Upper lobe of left lung (tissue), 6 donors: Measurements from ENCODE around the gene RNH1. TPM values are rescaled to one million over a fixed set of nuclear protein-coding genes. Genes with fewer than 3 reads are reported as not detected.

Source experiments
- ATAC-seq, 2 donors: fragments of 200-7000 bp; cut with Tn5 transposase; one replicate each; pipeline ENCODE4 v1.9.1; 2022; ENCODE audit warnings: mild to moderate bottlenecking in 2 of 2, moderate library complexity in 2 of 2; ENCODE audit not compliant: low FRiP score in 2 of 2
- DNase-seq, 2 donors: peaks; one replicate each; pipeline ENCODE4 v3.0.0-alpha.2; 2019 to 2020
- H3K27ac ChIP-seq, 4 donors: fragments of 200-600 bp; sonication (generic); one replicate each; pipeline ENCODE4 v1.5.1; 2016 to 2019
- H3K27me3 ChIP-seq, 4 donors: fragments of 200-600 bp; sonication (generic); one replicate each; pipeline ENCODE4 v1.5.1; 2017 to 2019
- H3K36me3 ChIP-seq, 4 donors: fragments of 200-600 bp; sonication (generic); one replicate each; pipeline ENCODE4 v1.5.1; 2016 to 2019
- H3K4me1 ChIP-seq, 4 donors: fragments of 200-600 bp; sonication (generic); one replicate each; pipeline ENCODE4 v1.5.1; 2018 to 2019
- H3K4me3 ChIP-seq, 4 donors: fragments of 200-600 bp; sonication (generic); one replicate each; pipeline ENCODE4 v1.5.1; 2017 to 2019; ENCODE audit warnings: mild to moderate bottlenecking in 2 of 4, moderate library complexity in 1 of 4
- H3K9me3 ChIP-seq, 4 donors: fragments of 200-600 bp; sonication (generic); one replicate each; pipeline ENCODE4 v1.5.1; 2018 to 2019
- CTCF ChIP-seq, 6 experiments: fragments of 450-650 bp in 4 of 6; fragments of 200-600 bp in 2 of 6; sonication (generic) in 2 of 6; IDR thresholded peaks; one replicate each; pipeline ENCODE4 v1.5.1; 2016 to 2019; ENCODE audit warnings: antibody characterized with exemption in 6 of 6
- EP300 ChIP-seq, 4 donors: sonication (generic); formaldehyde crosslinking; IDR thresholded peaks; one replicate each; pipeline ENCODE4 v1.5.1; 2017; ENCODE audit warnings: antibody characterized with exemption in 4 of 4, control low read depth in 2 of 4
- POLR2A ChIP-seq, 4 donors: fragments of 450-650 bp; IDR thresholded peaks; one replicate each; pipeline ENCODE4 v1.5.1; 2016 to 2017; ENCODE audit warnings: antibody characterized with exemption in 4 of 4, mild to moderate bottlenecking in 2 of 4
- POLR2AphosphoS5 ChIP-seq, 2 donors: sonication (generic); formaldehyde crosslinking; IDR thresholded peaks; one replicate each; pipeline ENCODE4 v1.5.1; 2017; ENCODE audit warnings: antibody characterized with exemption in 2 of 2
- WGBS, 2 donors: methylation state at CpG; one replicate each; pipeline ENCODE4 v1.1.5; 2017 to 2018; 5-methylcytosine and 5-hydroxymethylcytosine counted together
- total RNA-seq, 6 donors: library from RNA; depleted of rRNA in 4 of 6; stranded (reverse); fragments of >200 nt in 4 of 6; gene quantifications; one replicate each; pipeline versions ENCODE4 v1.1.0 to v1.2.1, GENCODE V29; 2016 to 2021
- donor health status: DM: no; HTN: no; CAD: no; lungs with moderate emphysema.
- donor health status: DM: no; HTN: yes; CAD: no; lungs with severe emphysema.

Gene RNH1
- total RNA-seq, 6 donors from 2014 or later, result 236 to 374 (median 339) TPM

GRCh38 chr11:532986-533585 is 26.0 kb upstream of the RNH1 start:
- no peaks in the 10 kb centered on the region for H3K27me3 ChIP-seq
- ATAC-seq (no peak), DNase-seq (peak in 1 of 2 donors; percentile 83)
- WGBS, 2 donors, result 90 to 95% methylated on average over 13 to 33 of the region's 33 CpGs
- no peak overlapping the region for H3K27ac ChIP-seq
- peaks cover 5 to 30% (median 22%) of the 10 kb centered on the region in 4 donors for H3K36me3 ChIP-seq
- no peak overlapping the region for H3K4me3 ChIP-seq
- H3K4me1 ChIP-seq, result peaks cover 29 to 49% (median 34%) of the 10 kb centered on the region in 4 donors
- TF ChIP-seq EP300 (IDR thresholded peaks at IDR 0.05) (no peak), POLR2A (IDR thresholded peaks at IDR 0.05) (no peak), CTCF (IDR thresholded peaks at IDR 0.05) (no peak)
- H3K9me3 ChIP-seq, result no peaks in the 10 kb centered on the region

GRCh38 chr11:532527-532985 is 25.5 kb upstream of the RNH1 start:
- Histone ChIP-seq H3K4me1 (peaks cover 24 to 44% (median 29%) of the 10 kb centered on the region in 4 donors), H3K9me3 (no peaks in the 10 kb centered on the region), H3K36me3 (peaks cover 5 to 30% (median 22%) of the 10 kb centered on the region in 4 donors), H3K4me3 (no peak overlapping the region), H3K27ac (no peak overlapping the region), H3K27me3 (no peaks in the 10 kb centered on the region)
- peak in 1 of 2 donors; percentile 86 for DNase-seq
- 83 to 93% methylated on average over 21 to 23 of the region's 23 CpGs for WGBS, 2 donors
- TF ChIP-seq POLR2AphosphoS5 (IDR thresholded peaks at IDR 0.05) (no peak), EP300 (IDR thresholded peaks at IDR 0.05) (no peak), POLR2A (IDR thresholded peaks at IDR 0.05) (no peak), CTCF (IDR thresholded peaks at IDR 0.05) (no peak)
- no peak for ATAC-seq

GRCh38 chr11:531919-532526 is 25.0 kb upstream of the RNH1 start:
- Histone ChIP-seq H3K4me1 (peaks cover 19 to 39% (median 24%) of the 10 kb centered on the region in 4 donors), H3K9me3 (no peaks in the 10 kb centered on the region), H3K36me3 (peaks cover 5 to 30% (median 22%) of the 10 kb centered on the region in 4 donors), H3K27ac (no peak overlapping the region), H3K4me3 (no peak overlapping the region), H3K27me3 (no peaks in the 10 kb centered on the region)
- DNase-seq (no peak), ATAC-seq (no peak)
- TF ChIP-seq POLR2AphosphoS5 (IDR thresholded peaks at IDR 0.05) (no peak), CTCF (IDR thresholded peaks at IDR 0.05) (no peak), POLR2A (IDR thresholded peaks at IDR 0.05) (no peak), EP300 (IDR thresholded peaks at IDR 0.05) (no peak)
- WGBS, 2 donors, result 81 to 84% methylated on average over 15 to 17 of the region's 18 CpGs

GRCh38 chr11:530960-531831 is 24.2 kb upstream of the RNH1 start:
- Histone ChIP-seq H3K9me3 (no peaks in the 10 kb centered on the region), H3K27me3 (no peaks in the 10 kb centered on the region), H3K36me3 (peaks cover 5 to 30% (median 22%) of the 10 kb centered on the region in 4 donors), H3K4me1 (peaks cover 12 to 31% (median 15%) of the 10 kb centered on the region in 4 donors), H3K27ac (no peak overlapping the region), H3K4me3 (no peak overlapping the region)
- DNase-seq (peak in 1 of 2 donors; percentile 74), ATAC-seq (no peak)
- 90 to 94% methylated on average over 11 to 20 of the region's 28 CpGs for WGBS, 2 donors
- no peak for TF ChIP-seq EP300 (IDR thresholded peaks at IDR 0.05)
- no peak for TF ChIP-seq CTCF (IDR thresholded peaks at IDR 0.05)
- TF ChIP-seq POLR2A (IDR thresholded peaks at IDR 0.05), result no peak
- TF ChIP-seq POLR2AphosphoS5 (IDR thresholded peaks at IDR 0.05), result no peak
